ENCODE results near the gene CEP78. TPM values are rescaled to one million over a fixed set of nuclear protein-coding genes. Genes with fewer than 3 reads are reported as not detected.

The CEP78 gene
- total RNA-seq, 1 experiment from 2014 or later = 57.8 TPM

DNA sequence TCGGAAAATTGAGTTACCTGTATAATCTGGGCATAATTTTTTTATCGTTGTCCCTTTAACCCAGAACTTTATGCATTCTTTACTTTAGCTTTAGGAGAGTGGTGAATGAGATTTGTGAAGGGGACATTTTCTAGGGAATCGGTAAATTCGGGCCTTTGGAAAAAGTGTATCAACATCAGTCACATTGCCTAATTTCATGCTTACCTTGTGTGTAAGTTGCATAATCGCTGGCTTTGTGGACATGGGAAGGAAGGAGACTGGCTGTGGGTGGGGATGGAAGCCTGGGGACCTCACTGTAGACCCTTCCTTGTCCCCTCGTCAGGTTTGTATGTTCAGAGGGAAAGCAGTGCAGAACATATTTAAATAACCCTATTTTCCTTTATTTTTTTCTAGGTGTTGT is 64.3 kb downstream of the CEP78 start:
- Histone ChIP-seq H3K9me3 (ENCODE audit: control insufficient read depth, low read depth, low read length) (no peaks in the 10 kb centered on the region), H2BK120ac (ENCODE audit: low read depth, low read length, poor library complexity, severe bottlenecking) (no peak overlapping the region), H3K56ac (ENCODE audit: insufficient read length, low read depth, low read length) (no peak overlapping the region), H4K91ac (ENCODE audit: insufficient read length, low read depth, low read length) (no peak overlapping the region), H3K4ac (ENCODE audit: low read depth, low read length) (no peak overlapping the region), H4K20me1 (ENCODE audit: control insufficient read depth, insufficient read depth, insufficient read length) (no peaks in the 10 kb centered on the region), H4K5ac (ENCODE audit: insufficient read length, low read depth, low read length) (no peak overlapping the region), H2BK15ac (ENCODE audit: low read depth, low read length) (no peak overlapping the region), H3K18ac (ENCODE audit: insufficient read length, low read depth, low read length) (no peak overlapping the region), H2AFZ (ENCODE audit: low read length) (no peak overlapping the region), H3K23me2 (ENCODE audit: insufficient read length, low read depth, low read length, poor library complexity, severe bottlenecking) (peaks cover 13% of the 10 kb centered on the region), H3K27ac (ENCODE audit: insufficient read length, low read depth, low read length) (no peak overlapping the region), H4K8ac (replicated peaks; ENCODE audit: insufficient read length, low read depth, low read length) (no peak overlapping the region), H3K4me1 (ENCODE audit: insufficient read depth, low read length) (no peaks in the 10 kb centered on the region), H3K79me1 (ENCODE audit: insufficient read depth, low read depth, low read length, poor library complexity, severe bottlenecking) (peaks cover 7% of the 10 kb centered on the region), H3T11ph (ENCODE audit: low read length) (no peak overlapping the region), H3K79me2 (ENCODE audit: insufficient read depth, low read length) (peaks cover 22% of the 10 kb centered on the region; the same call in 1 of the 2 replicates), H3K9ac (ENCODE audit: extremely low read depth, insufficient read length, low read length) (no peak overlapping the region), H3K14ac (ENCODE audit: insufficient read depth, low read length) (no peak overlapping the region), H3K27me3 (ENCODE audit: insufficient read depth, low read length) (no peaks in the 10 kb centered on the region), H3K4me2 (ENCODE audit: insufficient read depth, insufficient read length, low read length) (no peak overlapping the region), H2BK5ac (ENCODE audit: insufficient read length, low read length) (no peak overlapping the region), H2AK5ac (ENCODE audit: insufficient read length, low read length) (no peak overlapping the region), H2BK20ac (ENCODE audit: low read depth, low read length, poor library complexity, severe bottlenecking) (no peak overlapping the region), H3K23ac (ENCODE audit: insufficient read length, low read depth, low read length) (no peak overlapping the region), H2BK12ac (ENCODE audit: insufficient read length, low read depth, low read length) (no peak overlapping the region)
- Mint-ChIP-seq H3K27me3 (ENCODE audit: low read depth) (no peaks in the 10 kb centered on the region), H3K9me3 (peaks cover 0 to 3% of the 10 kb centered on the region in 2 experiments; a peak in 2 of 5 replicates), H3K4me3 (peak overlapping the region in 1 of 2 experiments; percentile 99; a peak in 1 of 5 replicates), H3K27ac (peak overlapping the region; percentile 42 to 81 (median 79); a peak in 4 of 7 replicates), H3K36me3 (ENCODE audit: insufficient read depth in 1 of 3, low read depth in 3 of 3) (peaks cover 49 to 71% (median 67%) of the 10 kb centered on the region in 3 experiments), H3K4me1 (peaks cover 23 to 24% of the 10 kb centered on the region in 2 experiments)
- no peak for DNase-seq
- no CpG with 5 or more reads among the region's 6 CpGs for WGBS (ENCODE audit: extremely low coverage, insufficient read length, low lambda C conversion rate)
- TF ChIP-seq, protein P1, sequence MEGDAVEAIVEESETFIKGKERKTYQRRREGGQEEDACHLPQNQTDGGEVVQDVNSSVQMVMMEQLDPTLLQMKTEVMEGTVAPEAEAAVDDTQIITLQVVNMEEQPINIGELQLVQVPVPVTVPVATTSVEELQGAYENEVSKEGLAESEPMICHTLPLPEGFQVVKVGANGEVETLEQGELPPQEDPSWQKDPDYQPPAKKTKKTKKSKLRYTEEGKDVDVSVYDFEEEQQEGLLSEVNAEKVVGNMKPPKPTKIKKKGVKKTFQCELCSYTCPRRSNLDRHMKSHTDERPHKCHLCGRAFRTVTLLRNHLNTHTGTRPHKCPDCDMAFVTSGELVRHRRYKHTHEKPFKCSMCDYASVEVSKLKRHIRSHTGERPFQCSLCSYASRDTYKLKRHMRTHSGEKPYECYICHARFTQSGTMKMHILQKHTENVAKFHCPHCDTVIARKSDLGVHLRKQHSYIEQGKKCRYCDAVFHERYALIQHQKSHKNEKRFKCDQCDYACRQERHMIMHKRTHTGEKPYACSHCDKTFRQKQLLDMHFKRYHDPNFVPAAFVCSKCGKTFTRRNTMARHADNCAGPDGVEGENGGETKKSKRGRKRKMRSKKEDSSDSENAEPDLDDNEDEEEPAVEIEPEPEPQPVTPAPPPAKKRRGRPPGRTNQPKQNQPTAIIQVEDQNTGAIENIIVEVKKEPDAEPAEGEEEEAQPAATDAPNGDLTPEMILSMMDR (conservative IDR thresholded peaks at IDR 0.05) = no peak
